ENCODE measurements around the gene PCCB.

DNA sequence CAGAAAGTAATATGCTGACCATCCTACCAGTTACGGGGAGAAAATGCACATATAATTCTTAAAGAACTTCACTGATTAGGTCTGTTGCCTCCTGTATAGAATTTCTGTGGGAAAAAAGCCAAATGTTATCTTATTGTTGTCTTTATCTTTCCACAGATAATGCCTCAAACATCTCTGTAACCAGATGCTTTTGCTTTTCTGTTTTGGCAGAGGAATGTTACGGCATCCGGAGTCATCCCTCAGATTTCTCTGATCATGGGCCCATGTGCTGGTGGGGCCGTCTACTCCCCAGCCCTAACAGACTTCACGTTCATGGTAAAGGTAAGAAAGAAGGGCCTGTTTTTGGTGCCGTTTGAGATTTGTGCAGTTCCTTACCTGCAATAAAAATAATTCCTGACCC is 33.5 kb downstream of the PCCB start:
- TF ChIP-seq, protein P1, sequence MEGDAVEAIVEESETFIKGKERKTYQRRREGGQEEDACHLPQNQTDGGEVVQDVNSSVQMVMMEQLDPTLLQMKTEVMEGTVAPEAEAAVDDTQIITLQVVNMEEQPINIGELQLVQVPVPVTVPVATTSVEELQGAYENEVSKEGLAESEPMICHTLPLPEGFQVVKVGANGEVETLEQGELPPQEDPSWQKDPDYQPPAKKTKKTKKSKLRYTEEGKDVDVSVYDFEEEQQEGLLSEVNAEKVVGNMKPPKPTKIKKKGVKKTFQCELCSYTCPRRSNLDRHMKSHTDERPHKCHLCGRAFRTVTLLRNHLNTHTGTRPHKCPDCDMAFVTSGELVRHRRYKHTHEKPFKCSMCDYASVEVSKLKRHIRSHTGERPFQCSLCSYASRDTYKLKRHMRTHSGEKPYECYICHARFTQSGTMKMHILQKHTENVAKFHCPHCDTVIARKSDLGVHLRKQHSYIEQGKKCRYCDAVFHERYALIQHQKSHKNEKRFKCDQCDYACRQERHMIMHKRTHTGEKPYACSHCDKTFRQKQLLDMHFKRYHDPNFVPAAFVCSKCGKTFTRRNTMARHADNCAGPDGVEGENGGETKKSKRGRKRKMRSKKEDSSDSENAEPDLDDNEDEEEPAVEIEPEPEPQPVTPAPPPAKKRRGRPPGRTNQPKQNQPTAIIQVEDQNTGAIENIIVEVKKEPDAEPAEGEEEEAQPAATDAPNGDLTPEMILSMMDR (IDR thresholded peaks at IDR 0.05; ENCODE audit: control extremely low read depth in 1 of 3, insufficient read depth in 1 of 3, low read depth in 1 of 3, low read length in 3 of 3), result no peak
- TF ChIP-seq POLR2AphosphoS5 (IDR thresholded peaks at IDR 0.05; ENCODE audit: low read depth, low read length) (no peak), TBP (IDR thresholded peaks at IDR 0.05; ENCODE audit: low read depth, low read length) (no peak), EZH2 (IDR thresholded peaks at IDR 0.05; ENCODE audit: low read depth, low read length, severe bottlenecking) (no peak), EGR1 (IDR thresholded peaks at IDR 0.05; ENCODE audit: borderline replicate concordance, low read depth, low read length) (no peak), CHD1 (IDR thresholded peaks at IDR 0.05; ENCODE audit: low read depth, low read length) (no peak), RFX5 (IDR thresholded peaks at IDR 0.05; ENCODE audit: borderline replicate concordance, low read depth, low read length) (no peak), JUND (IDR thresholded peaks at IDR 0.05; ENCODE audit: low read length) (no peak), BRCA1 (IDR thresholded peaks at IDR 0.05; ENCODE audit: low read depth, low read length) (no peak)
- TF ChIP-seq, protein P2, sequence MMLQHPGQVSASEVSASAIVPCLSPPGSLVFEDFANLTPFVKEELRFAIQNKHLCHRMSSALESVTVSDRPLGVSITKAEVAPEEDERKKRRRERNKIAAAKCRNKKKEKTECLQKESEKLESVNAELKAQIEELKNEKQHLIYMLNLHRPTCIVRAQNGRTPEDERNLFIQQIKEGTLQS (IDR thresholded peaks at IDR 0.05; ENCODE audit: insufficient read depth, low read depth, low read length), result no peak
